ENCODE data around the gene ZNF821.

DNA sequence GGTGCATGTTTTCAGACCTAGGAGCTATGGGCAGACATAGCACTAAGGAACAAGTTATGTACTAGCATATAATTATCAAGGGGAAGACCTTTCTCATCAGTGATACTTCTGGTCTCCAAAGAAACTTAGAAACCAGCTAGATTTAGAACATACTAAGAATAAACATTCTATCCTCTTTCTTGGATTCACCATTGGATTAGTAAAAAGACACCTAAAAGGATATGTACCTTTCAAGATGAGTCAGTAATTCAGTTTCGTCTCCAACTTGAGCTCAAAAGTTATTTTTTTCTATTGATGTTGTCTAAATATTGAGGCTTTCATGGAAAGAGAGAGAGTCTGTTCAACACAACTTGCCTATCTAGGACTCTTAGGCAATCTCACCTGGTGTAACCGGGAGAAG is 13.2 kb downstream of the ZNF821 start:
- TF ChIP-seq, protein P1, sequence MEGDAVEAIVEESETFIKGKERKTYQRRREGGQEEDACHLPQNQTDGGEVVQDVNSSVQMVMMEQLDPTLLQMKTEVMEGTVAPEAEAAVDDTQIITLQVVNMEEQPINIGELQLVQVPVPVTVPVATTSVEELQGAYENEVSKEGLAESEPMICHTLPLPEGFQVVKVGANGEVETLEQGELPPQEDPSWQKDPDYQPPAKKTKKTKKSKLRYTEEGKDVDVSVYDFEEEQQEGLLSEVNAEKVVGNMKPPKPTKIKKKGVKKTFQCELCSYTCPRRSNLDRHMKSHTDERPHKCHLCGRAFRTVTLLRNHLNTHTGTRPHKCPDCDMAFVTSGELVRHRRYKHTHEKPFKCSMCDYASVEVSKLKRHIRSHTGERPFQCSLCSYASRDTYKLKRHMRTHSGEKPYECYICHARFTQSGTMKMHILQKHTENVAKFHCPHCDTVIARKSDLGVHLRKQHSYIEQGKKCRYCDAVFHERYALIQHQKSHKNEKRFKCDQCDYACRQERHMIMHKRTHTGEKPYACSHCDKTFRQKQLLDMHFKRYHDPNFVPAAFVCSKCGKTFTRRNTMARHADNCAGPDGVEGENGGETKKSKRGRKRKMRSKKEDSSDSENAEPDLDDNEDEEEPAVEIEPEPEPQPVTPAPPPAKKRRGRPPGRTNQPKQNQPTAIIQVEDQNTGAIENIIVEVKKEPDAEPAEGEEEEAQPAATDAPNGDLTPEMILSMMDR (IDR thresholded peaks at IDR 0.05 in 8 of 11, conservative IDR thresholded peaks at IDR 0.05 in 3 of 11): no peak
- no peak for TF ChIP-seq POLR2A (IDR thresholded peaks at IDR 0.05)
